ENCODE data around the gene ACSS1.

ACSS1 gene

DNA sequence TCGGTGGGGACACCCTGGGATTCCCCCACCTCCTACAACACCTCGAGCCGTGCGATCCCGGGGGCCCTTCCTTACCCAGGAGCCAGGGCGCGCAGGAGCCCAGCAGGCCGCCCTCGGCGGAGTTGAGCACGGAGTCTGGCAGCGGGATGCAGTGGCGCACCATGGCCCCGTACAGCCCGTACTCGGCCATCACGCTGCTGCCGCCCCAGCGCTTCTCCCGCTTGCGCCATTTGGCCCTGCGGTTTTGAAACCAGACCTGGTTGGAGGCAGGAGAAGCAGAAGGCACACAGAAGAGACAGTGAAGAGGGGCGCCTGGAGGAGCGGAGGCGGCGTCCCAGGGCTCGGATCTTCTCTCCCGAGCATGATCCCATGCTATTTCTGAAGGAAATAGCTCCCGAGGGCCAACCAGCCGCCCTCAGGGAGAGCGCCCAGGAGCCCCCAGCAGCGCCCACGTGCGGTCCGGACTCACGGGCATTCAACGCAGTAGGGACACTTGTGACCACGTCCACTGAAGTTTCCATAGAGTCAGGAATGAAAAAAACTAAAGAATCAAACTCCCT is 19.8 kb upstream of the ACSS1 start:
- peak; percentile 46 for DNase-seq

DNA sequence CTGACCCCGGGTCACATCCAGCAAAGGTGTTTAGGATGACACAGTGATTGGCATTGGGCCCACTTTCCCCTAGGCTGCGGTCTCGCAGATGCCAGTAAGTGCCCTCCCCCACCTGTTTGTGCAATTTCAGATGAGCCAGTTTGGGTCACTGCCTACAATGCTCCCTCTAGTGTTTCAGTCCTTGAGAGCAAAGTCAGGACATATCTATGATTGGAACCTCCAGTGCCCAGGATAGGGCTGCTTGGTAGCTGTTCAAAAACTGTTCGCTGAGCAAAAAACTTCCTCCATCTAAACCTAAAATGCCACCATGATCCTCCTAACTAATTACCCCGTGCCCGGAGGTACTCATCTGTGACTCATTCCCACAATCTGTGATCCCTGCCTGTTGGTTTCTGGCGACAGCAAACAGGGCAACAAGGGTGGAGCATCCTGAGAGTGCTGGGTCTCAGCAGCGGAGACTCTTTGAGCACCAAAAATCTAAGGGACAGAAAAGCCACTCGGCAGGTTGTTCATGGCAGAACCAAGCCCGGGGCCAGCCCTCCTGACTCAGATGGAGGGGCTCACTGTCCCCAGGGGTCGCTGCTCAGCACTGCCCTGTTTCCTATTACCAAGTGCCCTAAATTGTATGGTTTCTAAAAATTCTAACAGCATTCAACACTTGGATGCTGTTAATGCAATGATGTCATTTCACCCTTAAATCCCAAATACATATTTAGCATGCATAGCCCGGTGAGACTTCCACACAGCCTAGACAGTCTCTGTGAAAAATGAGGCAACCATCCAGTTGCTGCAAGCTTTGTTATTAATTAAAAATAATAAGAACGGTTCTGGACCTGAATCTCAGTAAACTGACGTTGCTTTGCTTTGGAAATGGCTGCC is 19.0 kb upstream of the ACSS1 start:
- no peak for DNase-seq

DNA sequence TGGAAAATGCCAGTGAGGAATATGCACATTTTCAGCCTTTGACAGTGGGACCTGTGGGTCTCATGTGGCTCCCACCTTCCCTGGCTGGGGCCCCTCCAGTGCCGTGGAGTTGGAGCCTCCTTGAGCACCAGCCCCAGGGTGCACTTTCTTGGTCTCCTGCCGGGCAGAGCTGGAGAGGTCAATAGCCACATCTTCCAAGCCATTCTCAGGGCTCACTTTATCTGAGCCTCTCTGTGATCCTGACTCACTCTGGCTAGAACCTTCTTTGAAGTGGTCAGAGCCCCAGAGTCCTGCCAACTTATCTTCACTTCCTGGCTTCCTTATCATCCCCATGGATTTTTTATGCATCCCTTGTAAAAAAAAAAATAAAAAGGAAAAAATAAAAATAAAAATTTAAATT is 18.3 kb upstream of the ACSS1 start:
- no peak for DNase-seq

DNA sequence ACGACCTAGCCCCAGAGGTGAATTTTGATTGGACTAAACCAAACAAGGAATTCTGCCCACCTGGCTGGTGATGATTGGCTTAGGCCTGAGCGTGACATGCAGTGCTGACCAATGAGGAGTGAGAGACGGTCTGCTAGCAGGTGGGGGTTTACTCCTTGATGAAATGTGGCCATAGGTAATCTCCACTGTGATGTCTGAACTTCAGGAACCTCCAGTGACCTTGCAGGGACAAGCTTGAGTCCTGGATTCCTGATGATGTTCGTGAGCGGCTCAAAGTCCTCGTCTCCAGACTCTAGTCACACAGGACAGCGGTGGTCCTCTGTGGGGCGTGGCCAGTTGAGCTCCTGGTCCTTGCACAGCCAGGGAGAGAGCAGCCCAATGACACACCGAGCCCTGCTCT is 15.6 kb upstream of the ACSS1 start:
- no peak for DNase-seq

DNA sequence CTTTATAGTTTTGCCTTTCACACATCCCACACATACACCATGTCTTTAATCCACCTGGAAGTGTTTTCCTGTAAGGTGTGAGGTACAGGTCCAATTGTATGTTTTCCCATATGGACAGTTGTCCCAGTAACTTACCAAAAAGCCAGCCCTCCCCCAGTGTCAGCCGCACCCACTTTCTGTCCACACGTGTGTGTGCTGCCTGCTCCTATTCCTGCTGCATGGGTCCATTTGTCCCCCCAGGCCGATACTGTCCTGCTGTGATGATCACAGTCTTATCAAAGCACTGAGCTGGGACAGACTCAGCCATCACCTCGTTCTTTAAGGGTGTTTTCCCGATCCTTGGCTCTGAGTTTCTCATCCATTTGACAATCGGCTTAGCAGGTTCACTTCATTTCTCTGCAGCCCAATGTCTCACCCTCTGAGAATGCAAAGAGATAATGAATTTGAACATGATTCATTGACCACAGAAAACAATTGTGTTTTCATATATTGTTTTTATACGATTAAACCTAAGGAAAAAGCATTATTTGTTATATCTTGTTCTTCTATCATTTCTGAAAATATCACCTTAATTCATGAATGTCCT is 14.4 kb upstream of the ACSS1 start:
- DNase-seq, result no peak

DNA sequence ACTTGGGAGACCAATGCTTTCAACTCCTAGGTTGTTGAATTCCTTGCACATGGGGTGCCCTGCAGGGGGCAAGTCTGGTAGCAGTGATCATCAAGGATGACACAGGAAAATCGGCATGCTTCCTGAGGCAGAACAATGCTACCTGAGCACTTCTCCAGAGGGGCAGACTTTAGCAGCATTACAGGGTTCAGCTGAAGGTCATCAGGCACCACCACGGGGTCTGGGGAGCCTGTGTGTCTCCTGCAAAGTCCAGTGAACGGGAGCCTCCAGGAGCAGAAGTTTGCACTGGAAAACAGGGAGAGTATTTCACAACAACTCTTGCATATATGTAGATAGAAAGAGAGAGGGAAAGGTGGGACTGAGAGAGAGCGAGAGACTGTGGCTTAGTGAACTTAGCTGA is 13.8 kb upstream of the ACSS1 start:
- DNase-seq, result no peak

DNA sequence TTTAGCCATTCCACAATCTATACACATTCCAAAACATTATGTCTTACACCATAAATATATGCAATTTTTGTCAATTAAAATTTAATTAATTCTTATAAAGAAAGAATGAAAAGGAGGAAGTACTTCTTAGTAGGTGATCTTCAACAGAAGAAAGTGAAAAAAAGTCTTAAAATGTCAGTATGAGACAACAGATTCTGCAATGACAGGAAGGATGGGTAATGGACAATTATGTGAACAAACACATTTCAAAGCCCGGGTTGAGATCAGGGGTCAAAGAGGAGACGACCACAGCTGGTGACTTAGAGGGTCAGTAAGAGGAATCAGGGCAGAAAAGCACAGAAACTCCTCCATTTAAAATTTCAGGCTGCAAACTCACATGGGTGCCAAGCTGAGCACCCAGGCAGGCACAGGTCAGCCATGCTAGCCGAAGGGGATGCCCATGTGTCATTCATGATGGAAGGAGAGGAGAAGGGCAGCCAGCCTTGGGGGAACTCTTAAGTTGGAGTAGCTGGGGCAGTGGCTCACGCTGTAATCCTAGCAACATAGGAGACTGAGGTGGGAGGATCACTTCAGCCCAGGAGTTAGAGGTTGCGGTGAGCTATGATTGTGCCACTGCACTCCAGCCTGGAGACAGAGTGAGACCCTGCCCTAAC is 13.0 kb upstream of the ACSS1 start:
- no peak for DNase-seq

DNA sequence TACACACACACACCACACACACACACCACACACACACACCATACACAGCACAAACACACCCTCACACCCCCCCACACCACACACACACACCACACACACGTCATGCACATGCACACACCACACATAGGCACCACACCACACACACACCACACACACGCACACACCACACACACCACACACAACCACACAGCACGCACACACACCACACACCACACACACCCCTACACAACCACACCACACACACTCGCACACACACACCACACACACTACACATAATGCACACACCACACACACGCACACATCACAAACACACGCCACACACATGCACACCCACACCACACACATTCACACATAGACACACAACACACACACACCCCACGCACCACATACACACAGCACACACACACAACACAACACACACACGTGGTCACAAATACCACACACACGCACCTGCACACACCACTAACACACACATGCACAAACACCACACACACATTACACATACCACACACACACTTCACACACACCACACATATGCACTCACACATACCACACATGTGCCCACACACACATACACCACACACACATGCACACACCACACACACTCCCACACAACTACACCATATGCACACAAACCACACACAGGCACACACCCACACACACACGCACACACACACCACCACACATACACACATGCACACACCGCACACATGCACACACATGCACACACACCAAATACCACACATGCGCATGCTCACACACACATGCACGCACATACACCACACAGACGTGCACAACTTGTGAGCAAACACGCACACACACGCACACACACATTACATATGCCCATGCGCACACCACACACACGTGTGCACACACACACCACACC is 9.4 kb upstream of the ACSS1 start:
- no peak for DNase-seq

DNA sequence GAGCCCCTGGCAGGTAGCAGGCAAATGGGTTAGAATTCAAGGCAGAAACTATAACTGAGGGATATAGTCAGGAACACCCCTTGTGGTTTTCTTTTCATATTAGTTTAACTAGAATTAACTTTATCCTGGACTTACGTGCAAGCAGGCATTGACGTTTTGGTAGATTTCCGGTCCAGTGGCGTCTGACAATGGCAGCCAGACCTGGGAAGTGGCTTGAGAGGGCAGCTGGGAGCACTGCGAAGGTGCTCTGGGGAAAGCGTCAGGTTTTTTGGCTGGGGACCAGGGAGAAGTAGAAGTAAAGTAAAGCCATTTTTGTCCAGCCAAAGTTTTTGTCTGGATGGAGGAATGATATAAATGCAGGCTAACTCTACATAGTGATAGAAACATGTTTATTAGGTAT is 8.4 kb upstream of the ACSS1 start:
- no peak for DNase-seq

DNA sequence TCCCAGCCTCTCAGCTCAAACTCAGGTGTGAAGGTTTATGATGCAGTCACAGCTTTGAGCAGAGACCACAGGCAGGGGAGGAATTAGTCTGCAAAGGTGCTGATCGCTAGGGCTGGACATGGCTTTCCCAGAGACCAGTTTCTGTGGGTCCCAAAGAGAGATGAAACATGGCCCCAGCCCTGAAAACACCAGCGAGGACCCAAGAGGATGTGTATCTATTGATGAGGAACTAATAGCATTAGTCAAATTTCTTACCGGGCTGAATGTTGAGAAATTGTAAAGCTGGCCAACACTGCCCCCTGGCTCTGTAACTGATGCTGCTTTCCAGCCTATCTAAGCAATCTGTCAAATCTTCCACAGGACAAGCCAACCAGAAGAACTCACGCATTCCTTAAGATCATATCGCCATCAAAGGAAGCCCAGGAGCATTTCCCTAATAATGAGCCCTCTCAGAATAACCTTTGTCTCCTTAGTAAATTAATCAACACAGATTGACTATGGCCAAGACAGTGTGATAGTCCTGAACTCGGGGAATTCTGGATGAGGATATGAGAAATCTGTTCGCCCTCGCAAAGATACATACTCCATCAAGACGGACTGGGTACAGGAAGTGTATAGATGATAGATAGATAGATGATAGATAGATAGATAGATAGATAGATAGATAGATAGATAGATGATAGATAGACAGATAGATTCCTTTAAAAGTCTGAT is 7.8 kb upstream of the ACSS1 start:
- DNase-seq, result peak; percentile 64

DNA sequence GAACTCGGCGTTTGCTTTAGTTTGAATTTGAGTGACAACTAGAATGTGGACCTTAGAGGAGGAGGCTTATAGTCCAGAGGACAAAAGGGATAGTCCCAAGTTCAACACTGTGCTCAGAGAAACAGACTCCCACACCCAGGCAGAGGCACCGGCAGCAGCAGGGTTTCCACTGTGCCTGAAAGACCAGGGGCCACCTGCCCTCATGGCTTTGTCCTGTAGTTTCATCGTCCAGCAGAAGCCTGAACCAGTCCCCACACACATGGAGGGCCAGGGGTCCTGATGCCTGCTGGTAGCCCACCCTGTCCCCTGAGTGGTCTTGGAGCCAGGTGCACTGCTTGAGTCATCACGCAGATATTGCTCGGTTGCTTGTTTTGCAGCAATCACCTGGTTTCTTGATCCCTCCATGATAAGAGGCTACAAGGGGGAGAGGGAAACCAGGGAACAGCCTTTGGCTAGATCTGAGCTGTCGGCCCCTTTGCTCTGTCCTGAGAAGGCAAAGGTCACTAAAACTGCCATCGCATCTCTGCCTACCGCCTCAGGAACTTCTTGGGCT is 7.2 kb upstream of the ACSS1 start:
- no peak for DNase-seq

DNA sequence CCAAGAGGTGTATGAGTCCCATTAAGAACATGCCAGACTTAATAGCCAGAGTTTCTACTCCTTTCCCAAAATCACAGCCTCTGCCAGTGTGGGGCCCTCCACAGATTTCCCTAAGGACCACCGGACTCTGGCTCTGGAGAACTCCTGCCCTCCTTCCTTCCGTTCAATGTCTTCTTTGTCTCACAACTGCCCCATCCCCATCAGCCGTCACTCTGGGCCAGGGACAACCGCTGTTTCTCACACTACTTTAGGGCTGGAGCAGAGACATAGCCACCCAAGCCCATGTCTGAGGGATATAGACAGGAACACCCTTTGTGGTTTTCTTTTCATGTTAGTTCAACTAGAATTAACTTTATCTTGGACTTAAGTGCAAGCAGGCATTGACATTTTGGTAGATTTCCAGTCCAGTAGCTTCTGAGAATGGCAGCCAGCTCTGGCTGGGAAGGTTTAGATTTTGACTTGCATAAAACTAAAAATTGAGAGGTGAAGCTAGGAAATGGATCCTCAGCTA is 6.7 kb upstream of the ACSS1 start:
- DNase-seq, result no peak

DNA sequence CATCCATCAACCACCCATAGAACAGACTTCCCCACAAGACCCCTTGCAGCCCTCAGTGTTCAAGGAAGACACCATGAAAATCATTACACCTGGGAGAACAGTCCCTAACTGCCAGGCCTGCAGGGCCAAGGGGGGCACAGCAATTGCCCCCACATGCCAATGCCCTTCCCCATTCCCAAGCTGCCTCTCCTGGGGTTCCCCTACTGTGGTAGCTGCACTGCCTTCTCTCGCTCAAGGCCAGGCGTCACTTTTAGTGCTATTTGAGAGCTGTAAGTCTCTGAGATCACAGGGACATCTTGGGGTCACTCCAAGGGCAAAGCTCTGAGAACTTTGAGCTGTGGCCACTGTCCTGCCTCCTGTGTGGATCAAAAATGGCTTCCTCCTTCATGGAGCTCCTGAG is 6.0 kb upstream of the ACSS1 start:
- no peak for DNase-seq

DNA sequence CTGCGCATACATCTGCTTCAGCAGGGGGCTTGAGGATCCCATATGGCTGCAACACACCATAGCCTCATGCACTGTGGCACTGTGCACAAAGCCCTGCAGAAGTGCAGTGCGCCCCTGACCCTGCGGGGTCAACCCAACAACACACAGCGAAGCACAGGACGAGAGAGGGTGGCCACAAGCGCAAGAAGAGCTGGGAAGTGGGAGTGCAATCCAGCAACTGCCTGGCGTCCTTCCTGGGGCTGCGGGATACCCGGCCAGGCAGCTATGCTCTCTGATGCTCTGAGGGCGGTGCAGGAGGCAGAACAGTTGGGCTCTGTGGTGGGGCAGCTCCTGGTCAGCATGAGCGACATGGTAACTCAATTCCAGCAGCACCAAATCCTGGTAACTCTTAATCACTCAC is 5.6 kb upstream of the ACSS1 start:
- no peak for DNase-seq

DNA sequence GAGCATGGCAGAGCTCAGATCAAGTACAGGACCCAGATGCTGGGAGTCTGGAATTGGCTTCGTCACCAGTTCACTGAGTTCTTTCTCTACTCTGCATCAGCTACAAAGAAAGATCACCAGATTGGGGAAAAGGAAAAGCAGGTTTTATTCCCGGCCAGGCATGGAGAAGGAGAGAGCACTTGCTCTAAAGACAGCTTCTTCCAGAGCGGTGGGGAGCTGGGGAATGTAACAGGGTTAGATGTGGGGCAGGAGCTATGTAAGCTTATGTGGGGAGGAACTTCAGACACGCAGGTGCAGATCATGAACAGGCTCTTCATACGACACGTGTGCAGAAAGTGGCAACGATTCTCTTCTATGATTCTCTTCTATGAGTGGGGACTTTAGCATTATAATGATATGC is 4.9 kb upstream of the ACSS1 start:
- DNase-seq, result no peak

DNA sequence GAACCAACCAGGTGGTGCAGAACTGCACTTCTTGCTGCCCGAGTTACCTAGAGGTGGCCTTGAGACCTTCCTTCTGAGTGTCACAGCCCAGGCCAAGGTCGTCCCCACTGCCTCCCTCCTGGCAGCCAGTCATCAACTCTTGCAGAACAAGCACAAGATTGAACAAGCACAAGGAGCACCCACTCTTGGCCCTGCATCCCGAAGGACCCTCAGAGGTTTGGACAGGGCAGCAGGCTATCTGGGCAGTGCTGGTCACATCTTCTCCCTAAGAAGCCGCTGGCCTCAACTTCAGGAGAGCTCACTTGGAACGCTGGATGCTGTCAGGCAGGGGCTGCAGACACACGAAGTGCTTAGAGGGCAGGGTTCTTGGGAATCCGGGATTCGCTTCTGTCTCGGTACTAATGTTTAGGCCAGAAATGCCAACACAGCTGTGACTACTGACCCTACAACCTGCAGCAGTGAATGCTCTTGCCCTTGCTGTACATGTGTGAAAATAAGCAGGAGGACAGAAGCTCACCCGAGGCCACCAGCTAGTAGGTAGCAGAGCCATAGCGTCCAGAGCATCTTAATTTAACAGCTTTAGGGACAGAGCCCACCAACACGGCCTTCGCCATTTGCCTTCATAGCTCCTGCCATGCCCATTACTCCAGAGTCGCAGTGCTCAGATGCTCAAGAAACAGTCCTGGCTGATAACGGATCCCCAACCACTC is 4.0 kb upstream of the ACSS1 start:
- DNase-seq, result no peak

DNA sequence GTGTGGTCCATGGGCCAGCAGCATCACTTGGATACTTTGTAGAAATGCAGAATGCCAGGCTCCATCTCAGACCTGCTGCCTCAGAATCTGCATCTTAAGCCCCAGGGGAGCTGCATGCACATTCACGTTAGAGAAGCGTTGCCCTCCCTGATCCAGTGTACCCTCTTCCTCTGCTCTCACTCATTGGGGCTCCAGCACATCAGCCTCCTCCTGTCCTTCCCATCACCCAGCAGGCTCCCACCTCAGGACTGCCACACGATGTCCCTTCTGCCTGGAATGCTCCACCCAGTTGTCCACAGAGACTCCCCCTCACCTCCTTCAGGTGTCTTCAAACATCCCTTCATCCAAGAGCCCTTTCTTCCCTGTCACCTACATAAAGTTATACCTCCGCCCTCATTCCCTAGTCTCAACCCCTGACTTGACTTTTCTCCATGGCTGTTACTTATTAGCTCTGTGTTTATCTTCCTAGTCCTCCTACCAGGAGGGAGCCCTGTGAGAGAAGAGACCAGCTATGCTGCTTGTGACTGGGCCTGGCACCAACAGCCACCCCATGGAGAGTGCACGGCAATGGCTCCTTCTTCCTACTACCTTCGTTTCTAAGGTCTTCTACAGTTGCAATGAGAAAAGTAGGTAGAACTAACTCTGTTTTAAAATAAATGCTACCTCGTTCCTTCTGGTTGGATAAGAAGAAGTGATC is 3.3 kb upstream of the ACSS1 start:
- no peak for DNase-seq

DNA sequence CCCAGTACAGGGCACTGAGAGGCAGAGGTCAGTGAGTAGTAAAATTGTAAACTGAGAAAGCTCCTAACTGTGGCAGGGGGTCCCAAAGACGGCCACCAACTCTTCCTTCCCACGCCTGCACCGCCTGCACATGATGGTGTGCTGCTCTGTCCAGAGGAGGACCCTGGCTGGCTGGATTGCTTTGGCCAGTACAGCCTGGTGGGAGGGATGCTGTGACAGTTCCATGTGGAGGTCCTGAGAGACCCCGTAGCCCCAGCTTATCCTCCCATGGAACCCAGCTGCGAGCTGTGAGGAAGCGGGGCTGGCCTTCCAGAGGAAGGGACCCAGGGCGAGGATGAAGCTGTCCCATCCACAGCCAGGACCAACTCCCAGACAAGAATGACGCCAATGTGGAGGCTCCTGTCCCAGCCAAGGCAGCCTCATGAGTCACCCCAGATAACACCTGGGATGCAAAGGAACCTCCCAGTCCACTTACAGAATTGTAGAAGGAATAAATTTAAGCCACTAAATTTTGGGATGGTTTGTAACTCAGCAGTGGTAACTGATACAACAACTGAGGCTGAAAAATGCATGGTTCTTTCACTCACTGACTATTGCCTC is 2.0 kb upstream of the ACSS1 start:
- DNase-seq, result no peak

DNA sequence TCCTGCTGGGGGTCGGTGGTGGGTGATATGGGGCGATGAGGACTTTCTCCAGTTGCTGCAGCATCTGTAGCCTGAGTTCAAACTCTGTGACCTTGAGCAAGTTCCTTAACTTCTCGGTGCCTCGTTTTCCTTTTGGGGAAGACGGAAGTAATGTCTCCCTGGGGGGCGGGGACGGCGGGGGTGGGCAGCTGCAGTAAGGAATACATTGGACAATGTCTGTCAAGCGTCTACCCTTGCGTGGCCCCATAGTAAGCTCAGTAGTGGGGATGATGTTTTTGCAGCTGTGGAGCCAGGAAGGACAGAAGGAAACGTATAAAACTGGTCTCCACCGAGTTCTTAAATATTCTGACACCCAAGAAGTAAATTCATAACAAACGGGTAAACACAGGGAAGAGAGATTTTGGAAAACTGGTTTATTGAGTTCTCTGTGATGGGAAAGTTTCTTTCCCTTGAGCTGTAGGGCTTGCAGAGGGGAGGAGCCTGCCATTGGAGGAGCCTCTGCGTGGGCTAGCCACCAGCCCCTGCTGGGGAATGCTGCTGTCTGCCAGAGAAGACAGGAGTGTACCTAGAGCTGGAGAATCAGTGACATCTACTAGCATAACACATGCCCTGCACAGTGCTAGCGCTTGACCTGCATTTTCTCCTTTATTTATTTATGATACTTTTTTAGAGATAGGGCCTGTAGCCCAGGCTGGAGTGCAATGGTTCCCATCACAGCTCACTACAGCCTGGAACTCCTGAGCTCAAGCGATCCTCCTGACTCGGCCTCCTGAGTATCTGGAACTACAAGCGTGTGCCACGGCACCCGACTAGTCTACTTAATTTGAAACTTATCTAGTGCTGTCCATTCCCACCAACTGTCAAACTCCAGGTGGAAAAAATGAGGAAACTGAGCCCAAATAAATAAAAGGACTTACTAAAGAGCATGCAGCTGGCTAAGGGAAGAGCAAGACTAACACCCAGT is 1.2 kb upstream of the ACSS1 start:
- peak; percentile 21 for DNase-seq

All from suppressor macrophage treated with lipopolysaccharide for 4 hours (primary cell).